HG03045 (cell line): ENCODE results near the gene MAPKAP1.
"Not testable (repeated sequence)": the region's sequence is repeated elsewhere in the genome, so short reads cannot be mapped to it uniquely, and the experiment has no call there.

Experiments
- ATAC-seq: cut with Tn5 transposase; IDR thresholded peaks from one replicate; pipeline ENCODE4 v1.9.1; 2021; ENCODE audit warnings: mild to moderate bottlenecking, moderate library complexity; ENCODE audit not compliant: unreplicated experiment

The MAPKAP1 gene

GRCh38 chr9:125732562-125732961 is 25.6 kb upstream of the MAPKAP1 start:
- ATAC-seq, result no peak

GRCh38 chr9:125730168-125730567 is 23.2 kb upstream of the MAPKAP1 start:
- ATAC-seq, result no peak

- no peak for ATAC-seq
These were observed 19.6 kb upstream of the MAPKAP1 start for GRCh38 chr9:125726456-125727132.

- no peak for ATAC-seq
These were observed 430 bp upstream of the MAPKAP1 start for GRCh38 chr9:125707472-125707804.

DNA sequence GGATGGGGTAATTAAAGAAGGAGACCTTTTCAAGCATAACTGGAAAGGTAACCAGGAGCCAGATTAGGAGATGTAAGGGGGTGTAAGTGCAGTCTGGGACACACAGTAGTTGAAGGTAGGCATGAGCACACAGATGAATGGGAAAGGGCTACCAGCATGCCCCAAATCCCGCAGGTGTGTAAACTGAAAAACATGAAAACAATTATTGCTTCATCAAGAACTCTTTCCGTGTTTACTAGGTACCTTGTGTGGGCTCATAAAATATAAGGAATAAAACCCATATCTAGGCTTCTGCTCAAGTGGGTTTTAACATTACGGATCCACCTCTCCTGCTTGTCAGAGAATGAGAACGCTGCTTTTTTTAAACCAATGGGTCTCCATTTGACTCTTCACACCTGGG is 1.1 kb downstream of the MAPKAP1 start:
- no peak for ATAC-seq

GRCh38 chr9:125703662-125704061 is 3.3 kb downstream of the MAPKAP1 start:
- ATAC-seq, result no peak

- ATAC-seq, result no peak
These were observed 5.7 kb downstream of the MAPKAP1 start for GRCh38 chr9:125701351-125701750.

DNA sequence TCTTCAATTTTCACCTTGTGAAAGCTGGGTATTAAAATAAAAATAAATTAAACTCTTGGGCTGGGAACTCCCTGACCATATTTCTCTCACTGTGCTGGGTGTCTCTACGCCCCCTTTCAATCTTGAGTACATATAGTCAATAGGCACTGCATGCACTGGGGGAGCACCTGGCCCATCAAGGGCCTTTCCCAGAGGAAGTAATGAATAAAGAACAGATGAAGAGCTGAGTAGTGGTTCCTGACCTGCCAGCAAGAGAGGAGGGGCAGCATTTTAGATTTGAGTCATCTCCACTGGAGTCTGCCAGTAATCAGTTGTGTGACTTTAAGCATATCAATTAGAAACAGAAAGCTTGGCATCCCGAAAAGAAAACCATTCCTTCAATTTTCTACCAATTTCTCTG is 6.2 kb downstream of the MAPKAP1 start:
- ATAC-seq, result peak; percentile 74

GRCh38 chr9:125699870-125700269 is 7.1 kb downstream of the MAPKAP1 start:
- no peak for ATAC-seq

GRCh38 chr9:125696106-125696647 is 10.8 kb downstream of the MAPKAP1 start:
- no peak for ATAC-seq

DNA sequence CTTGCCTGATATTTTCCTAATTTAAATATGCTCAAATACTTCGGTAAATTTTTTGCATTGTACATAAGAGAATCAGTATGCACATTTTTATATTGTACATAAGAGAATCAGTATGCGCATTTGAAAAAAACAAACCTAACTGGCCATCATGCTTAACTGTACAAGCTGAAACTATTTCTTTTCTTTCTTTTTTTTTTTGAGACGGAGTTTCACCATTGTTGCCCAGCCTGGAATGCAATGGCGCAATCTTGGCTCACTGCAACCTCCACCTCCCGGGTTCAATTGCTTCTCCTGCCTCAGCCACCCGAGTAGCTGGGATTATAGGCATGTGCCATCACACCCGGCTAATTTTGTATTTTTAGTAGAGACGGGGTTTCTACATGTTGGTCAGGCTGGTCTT is 11.5 kb downstream of the MAPKAP1 start:
- not testable (repeated sequence) for ATAC-seq

- no peak for ATAC-seq
These were observed 12.5 kb downstream of the MAPKAP1 start for GRCh38 chr9:125694478-125694877.

- not testable (repeated sequence) for ATAC-seq
These were observed 13.5 kb downstream of the MAPKAP1 start for GRCh38 chr9:125693492-125693891.

- no peak for ATAC-seq
These were observed 15.1 kb downstream of the MAPKAP1 start for GRCh38 chr9:125691869-125692268.

DNA sequence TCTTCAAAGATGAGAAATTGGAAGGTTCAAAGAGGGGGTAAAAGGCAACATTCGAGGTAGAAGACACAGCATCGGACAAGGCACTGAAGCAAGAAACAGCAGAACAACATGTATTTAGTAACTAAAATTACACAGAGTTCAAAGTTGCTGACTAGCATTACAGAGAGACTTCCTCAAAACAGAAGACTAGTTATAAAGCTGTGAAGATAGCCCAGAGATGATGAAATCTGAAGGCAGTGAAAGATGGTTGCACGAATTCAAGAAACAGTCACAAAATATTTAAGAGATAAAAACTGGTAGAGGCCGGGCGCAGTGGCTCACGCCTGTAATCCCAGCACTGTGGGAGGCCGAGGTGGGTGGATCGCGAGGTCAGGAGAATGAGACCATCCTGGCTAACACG is 16.3 kb downstream of the MAPKAP1 start:
- ATAC-seq, result no peak

- ATAC-seq, result no peak
These were observed 19.7 kb downstream of the MAPKAP1 start for GRCh38 chr9:125687163-125687863.

- no peak for ATAC-seq
These were observed 21.8 kb downstream of the MAPKAP1 start for GRCh38 chr9:125685167-125685566.

GRCh38 chr9:125683486-125683885 is 23.5 kb downstream of the MAPKAP1 start:
- ATAC-seq, result no peak

DNA sequence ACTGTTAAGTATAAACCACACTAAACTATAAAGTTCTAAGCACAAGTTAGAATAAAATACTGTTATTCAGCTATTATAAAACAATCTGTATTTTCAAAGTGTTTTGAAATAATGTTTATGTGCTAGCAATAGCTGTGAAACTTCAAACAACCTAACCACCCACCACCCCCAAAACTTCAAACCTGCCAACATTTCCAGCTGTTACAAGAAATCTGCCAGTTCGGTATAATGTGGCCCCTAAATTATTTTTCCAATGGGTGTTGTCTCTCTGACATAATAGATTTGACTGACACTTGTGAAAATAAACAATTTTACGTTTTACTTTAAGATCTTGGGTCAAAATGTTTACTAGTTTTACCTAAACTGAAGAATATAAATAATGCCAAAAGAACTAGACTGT is 24.7 kb downstream of the MAPKAP1 start:
- no peak for ATAC-seq

DNA sequence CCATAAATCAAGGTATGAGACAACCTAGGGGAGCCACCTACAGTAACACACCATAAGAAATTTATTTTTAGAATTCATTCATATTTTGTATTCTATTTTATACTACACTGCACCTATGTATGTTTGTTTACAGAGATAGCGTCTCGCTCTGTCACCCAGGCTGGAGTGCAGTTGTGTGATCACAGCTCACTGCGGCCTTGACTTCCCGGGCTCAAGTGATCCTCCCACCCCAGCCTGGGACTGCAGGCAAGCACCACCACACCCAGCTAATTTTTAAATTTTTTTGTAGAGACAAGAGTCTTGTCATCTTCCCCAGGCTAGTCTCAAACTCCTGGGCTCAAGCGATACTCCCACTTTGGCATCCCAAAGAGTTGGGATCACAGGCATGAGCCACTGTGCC is 25.4 kb downstream of the MAPKAP1 start:
- no peak for ATAC-seq

- no peak for ATAC-seq
These were observed 25.9 kb downstream of the MAPKAP1 start for GRCh38 chr9:125681086-125681622.

DNA sequence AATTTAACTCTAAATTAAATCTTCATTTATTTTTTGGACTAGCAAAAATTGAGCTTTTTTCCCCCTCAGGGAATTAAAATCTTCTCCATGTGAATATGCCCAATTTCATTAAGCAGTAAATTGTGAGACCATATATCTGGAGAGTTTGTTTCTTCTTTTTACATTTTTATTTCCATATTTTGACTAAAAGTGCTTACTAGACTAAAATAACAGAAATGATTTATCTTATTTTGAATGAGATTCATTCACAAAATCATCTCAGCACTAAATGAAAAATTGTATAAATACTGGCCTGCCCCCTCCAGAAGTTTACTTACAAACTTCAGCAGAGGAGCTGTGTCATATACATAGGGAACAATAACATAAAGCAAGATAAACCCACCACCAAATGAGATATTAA is 26.6 kb downstream of the MAPKAP1 start:
- ATAC-seq, result no peak
